Measurements from ENCODE around the gene FARS2. TPM values are rescaled to one million over a fixed set of nuclear protein-coding genes. Genes with fewer than 3 reads are reported as not detected.
A peak's percentile ranks its signal among the peaks of the same experiment; 100 is the strongest.

FARS2 gene
- total and polyA plus RNA-seq, 5 donors = 13.9 to 19.6 (median 16.7) TPM

DNA sequence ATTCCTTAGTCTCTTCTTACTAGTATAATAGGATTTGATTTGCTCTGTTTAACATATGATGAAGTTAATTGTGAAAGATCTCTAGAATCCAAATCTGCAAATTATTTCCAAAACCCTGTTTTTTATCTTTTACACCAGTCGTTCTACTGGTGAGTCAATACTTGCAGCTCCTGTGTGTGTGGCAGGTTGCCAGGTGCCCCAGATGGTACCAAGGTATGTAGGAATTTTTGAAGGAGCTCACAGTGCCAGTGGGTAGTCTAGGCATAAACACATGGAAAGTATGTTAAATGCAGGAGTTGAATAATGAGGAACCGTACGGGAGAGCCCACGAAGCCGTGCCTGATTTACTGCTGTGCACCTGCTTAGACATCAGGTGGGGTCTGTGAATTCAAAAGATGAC lies 192.2 kb downstream of the FARS2 start:
- 87% methylated on average over 5 of the region's 5 CpGs for WGBS
- H3K9me3 ChIP-seq (ENCODE audit: control insufficient read depth, low read length) = no peaks in the 10 kb centered on the region
- no peaks in the 10 kb centered on the region for H3K27me3 ChIP-seq (ENCODE audit: control insufficient read depth, insufficient read depth)
- H3K4me3 ChIP-seq (ENCODE audit: low read length) = no peak overlapping the region
- intact Hi-C loops (cut with DNase I) = no loop called here
- peaks cover 2% of the 10 kb centered on the region for H3K4me1 ChIP-seq (ENCODE audit: control insufficient read depth, insufficient read depth, low read length)
- no peak overlapping the region for H3K27ac ChIP-seq (ENCODE audit: low read length)
- ATAC-seq (no peak), DNase-seq (no peak)

DNA sequence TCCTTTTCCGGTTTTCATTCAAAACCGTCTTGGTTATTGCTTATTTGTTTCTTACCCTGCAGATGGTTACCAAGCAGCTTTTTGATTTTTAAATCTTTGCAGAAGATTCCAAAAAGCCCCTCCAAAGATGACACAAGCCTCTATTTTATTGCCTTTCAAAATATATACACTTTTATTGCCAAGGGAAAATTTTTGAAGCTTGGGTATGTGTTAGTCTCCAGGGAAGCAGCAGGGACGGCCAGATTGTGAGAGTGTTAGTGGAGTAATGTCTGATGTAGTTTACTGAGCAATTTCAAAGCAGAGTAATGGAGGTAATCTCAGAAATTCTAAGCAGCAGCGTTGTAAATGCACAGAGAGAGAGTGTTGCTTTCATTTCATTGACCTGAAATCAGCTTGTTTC lies 193.8 kb downstream of the FARS2 start:
- DNase-seq = no peak
- Histone ChIP-seq H3K27me3 (ENCODE audit: control insufficient read depth, insufficient read depth) (no peaks in the 10 kb centered on the region), H3K9me3 (ENCODE audit: control insufficient read depth, low read length) (no peaks in the 10 kb centered on the region), H3K4me3 (ENCODE audit: low read length) (no peak overlapping the region), H3K27ac (ENCODE audit: low read length) (no peak overlapping the region), H3K4me1 (ENCODE audit: control insufficient read depth, insufficient read depth, low read length) (peaks cover 2% of the 10 kb centered on the region)
- intact Hi-C loops (cut with DNase I) = no loop called here
- no peak for ATAC-seq
- WGBS = 60% methylated on average over 4 of the region's 4 CpGs

DNA sequence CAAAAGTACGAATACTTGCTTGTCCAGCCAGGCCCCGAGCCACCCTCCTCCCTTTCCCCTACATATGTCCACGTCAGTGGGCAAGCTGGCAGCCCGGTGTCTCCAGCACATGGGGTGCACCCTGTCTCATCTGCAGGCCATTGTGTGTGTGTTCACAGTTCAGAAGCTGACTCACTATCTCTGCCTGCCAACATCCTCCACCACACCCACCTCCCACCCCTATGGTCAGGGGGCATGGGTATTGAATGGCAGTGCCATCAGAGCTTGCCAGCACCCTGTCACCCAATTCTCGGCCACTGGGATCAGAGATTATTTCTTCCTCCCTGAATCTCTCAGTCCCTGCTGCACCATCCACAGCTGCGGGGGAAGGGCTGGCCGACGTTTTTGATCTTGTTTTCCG lies 195.7 kb downstream of the FARS2 start:
- H3K9me3 ChIP-seq (ENCODE audit: control insufficient read depth, low read length) = no peaks in the 10 kb centered on the region
- intact Hi-C loops (cut with DNase I) = no loop called here
- H3K4me1 ChIP-seq (ENCODE audit: control insufficient read depth, insufficient read depth, low read length) = peaks cover 2% of the 10 kb centered on the region
- no peaks in the 10 kb centered on the region for H3K27me3 ChIP-seq (ENCODE audit: control insufficient read depth, insufficient read depth)
- no peak overlapping the region for H3K4me3 ChIP-seq (ENCODE audit: low read length)
- no peak overlapping the region for H3K27ac ChIP-seq (ENCODE audit: low read length)
- DNase-seq = peak in 2 of 3 donors; percentile 40 to 55
- 72% methylated on average over 9 of the region's 9 CpGs for WGBS
- ATAC-seq = peak; percentile 60 to 89

DNA sequence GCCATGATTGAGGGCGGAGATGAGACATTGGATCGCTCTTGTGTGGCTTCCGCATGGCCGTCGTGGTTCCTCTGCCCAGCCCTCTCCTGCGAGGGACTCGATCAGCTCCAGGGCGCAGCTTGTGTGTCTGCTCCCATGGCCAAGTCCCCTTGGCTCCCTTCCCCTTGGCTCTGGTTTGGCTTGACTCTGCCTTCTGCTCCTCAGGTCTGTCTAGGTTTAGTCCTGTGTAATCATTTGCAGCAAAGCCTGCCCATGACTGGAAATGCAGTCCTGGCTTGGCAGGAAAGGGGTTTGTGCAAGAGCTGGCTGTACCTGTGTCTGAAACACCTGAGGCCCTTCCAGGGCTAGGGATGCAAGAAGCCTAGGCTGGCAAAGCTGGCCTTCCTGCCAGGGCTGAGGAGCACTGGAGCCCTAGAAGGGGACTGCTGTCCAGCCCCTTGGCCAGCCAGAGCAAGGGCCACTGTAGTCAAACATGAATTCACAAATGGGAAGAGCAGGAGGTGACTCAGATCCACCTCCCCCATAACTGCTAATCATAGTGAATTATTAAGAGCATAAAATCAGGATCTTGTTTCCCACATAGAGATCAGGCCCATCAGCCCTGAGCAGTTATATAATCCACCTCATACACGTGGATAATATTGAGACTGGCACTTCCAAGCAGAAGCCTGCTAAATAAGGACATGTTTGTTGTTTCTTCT lies 196.8 kb downstream of the FARS2 start:
- Histone ChIP-seq H3K4me1 (ENCODE audit: control insufficient read depth, insufficient read depth, low read length) (peaks cover 2% of the 10 kb centered on the region), H3K27ac (ENCODE audit: low read length) (no peak overlapping the region), H3K9me3 (ENCODE audit: control insufficient read depth, low read length) (no peaks in the 10 kb centered on the region), H3K4me3 (ENCODE audit: low read length) (no peak overlapping the region), H3K27me3 (ENCODE audit: control insufficient read depth, insufficient read depth) (no peaks in the 10 kb centered on the region)
- DNase-seq = peak in 2 of 3 donors; percentile 22 to 53
- intact Hi-C loops (cut with DNase I) = no loop called here
- peak; percentile 56 to 72 for ATAC-seq
- whole genome bisulfite sequencing = 86% methylated on average over 9 of the region's 9 CpGs

DNA sequence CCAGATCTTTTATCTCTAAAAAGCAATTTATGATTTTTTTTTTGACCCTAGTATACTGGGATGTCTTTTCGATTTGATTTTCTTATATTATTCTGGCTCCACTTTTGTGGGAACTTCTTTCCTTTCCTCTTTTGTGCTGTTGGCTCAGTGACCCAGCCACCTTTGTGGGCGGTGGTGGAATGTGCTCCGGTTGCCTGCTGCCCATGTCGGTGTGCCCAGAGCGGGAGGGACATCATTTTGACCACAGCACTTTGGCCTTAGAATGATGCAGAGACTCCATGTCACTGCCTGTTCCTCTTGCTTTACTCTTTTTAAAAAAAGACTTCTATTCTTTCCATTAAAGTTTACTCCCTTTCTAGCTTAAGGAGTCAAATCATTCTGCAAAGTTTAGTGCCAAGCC lies 198.0 kb downstream of the FARS2 start:
- WGBS = 92% methylated on average over 5 of the region's 5 CpGs

DNA sequence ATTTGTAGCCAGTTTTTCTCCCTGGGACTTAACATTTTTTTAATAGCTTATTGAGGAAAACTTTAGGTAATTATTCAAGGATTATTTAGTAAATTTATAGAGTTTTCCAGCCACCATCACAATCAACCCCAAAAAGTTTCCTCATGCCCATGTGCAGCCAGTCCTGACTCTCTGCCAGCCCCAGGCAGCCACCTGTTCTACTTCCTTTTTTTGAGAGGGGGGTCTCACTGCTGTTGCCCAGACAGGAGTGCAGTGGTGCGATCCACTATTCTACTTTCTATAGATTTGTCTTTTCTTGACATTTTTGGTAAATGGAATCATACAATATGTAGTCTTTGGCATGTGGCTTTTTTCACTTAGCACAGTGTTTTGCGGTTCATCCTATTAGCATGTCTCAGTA lies 200.1 kb downstream of the FARS2 start:
- 100% methylated on average over 2 of the region's 2 CpGs for WGBS
- no peak for ATAC-seq
- intact Hi-C loops (cut with DNase I) = no loop called here

More for the DNA sequence above, 198.0 kb downstream of the FARS2 start:
- ATAC-seq (no peak), DNase-seq (no peak)
- H3K4me1 ChIP-seq (ENCODE audit: control insufficient read depth, insufficient read depth, low read length) = peaks cover 3% of the 10 kb centered on the region
- no peak overlapping the region for H3K4me3 ChIP-seq (ENCODE audit: low read length)
- no peaks in the 10 kb centered on the region for H3K9me3 ChIP-seq (ENCODE audit: control insufficient read depth, low read length)
- H3K27me3 ChIP-seq (ENCODE audit: control insufficient read depth, insufficient read depth) = no peaks in the 10 kb centered on the region
- no peak overlapping the region for H3K27ac ChIP-seq (ENCODE audit: low read length)
- intact Hi-C loops (cut with DNase I) = no loop called here

DNA sequence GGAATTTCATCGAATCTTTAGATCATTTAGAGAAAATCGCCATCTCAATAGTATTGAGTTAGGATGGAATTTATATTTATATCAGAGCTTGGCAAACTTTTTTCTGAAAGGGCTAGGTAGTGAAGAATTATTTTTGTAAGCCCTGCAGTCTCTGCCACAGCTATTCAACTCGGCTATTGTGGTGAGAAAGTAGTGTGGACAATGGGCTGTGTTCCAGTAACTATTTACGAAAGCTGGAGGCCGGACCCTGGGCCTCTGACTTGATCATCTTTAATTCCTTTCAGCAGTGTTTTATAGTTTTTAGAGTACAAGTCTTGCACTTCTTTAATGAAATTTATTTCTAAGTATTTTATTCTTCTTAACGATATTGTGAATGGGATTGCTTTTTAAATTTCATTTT lies 201.5 kb downstream of the FARS2 start:
- intact Hi-C loops (cut with DNase I) = no loop called here
- peaks cover 4% of the 10 kb centered on the region for H3K4me1 ChIP-seq (ENCODE audit: control insufficient read depth, insufficient read depth, low read length)
- H3K4me3 ChIP-seq (ENCODE audit: low read length) = no peak overlapping the region
- H3K27ac ChIP-seq (ENCODE audit: low read length) = no peak overlapping the region
- no peaks in the 10 kb centered on the region for H3K27me3 ChIP-seq (ENCODE audit: control insufficient read depth, insufficient read depth)
- ATAC-seq = no peak
- WGBS = 84% methylated on average over 6 of the region's 6 CpGs
- no peak for DNase-seq
- H3K9me3 ChIP-seq (ENCODE audit: control insufficient read depth, low read length) = no peaks in the 10 kb centered on the region

More for the DNA sequence above, 200.1 kb downstream of the FARS2 start:
- no peak for DNase-seq
- no peaks in the 10 kb centered on the region for H3K9me3 ChIP-seq (ENCODE audit: control insufficient read depth, low read length)
- H3K4me1 ChIP-seq (ENCODE audit: control insufficient read depth, insufficient read depth, low read length) = peaks cover 3% of the 10 kb centered on the region
- no peak overlapping the region for H3K4me3 ChIP-seq (ENCODE audit: low read length)
- H3K27ac ChIP-seq (ENCODE audit: low read length) = no peak overlapping the region
- no peaks in the 10 kb centered on the region for H3K27me3 ChIP-seq (ENCODE audit: control insufficient read depth, insufficient read depth)

DNA sequence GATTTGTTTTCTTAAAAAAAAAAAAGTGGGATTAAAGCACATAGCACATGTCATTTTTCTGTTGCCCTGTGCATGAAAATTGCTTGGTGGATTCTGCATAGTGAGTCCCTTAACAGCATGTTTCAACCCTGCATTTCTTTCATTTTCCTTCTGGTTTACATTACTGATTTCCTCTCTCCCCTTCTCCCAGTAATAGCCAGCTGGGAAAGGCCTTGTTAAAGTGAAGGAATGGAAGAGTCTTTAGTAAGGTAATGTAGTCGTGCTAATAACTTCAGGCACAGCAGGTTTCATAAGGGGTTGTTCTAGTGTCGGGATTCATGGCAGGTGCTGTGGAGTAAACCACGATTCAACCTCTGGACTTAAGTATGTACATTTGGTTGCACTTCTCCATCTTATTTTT lies 202.4 kb downstream of the FARS2 start:
- no peak for DNase-seq
- intact Hi-C loops (cut with DNase I) = no loop called here
- H3K27me3 ChIP-seq (ENCODE audit: control insufficient read depth, insufficient read depth) = no peaks in the 10 kb centered on the region
- no peak overlapping the region for H3K27ac ChIP-seq (ENCODE audit: low read length)
- WGBS = 93% methylated on average over 3 of the region's 3 CpGs
- peaks cover 4% of the 10 kb centered on the region for H3K4me1 ChIP-seq (ENCODE audit: control insufficient read depth, insufficient read depth, low read length)
- no peak overlapping the region for H3K4me3 ChIP-seq (ENCODE audit: low read length)
- H3K9me3 ChIP-seq (ENCODE audit: control insufficient read depth, low read length) = no peaks in the 10 kb centered on the region
- no peak for ATAC-seq

DNA sequence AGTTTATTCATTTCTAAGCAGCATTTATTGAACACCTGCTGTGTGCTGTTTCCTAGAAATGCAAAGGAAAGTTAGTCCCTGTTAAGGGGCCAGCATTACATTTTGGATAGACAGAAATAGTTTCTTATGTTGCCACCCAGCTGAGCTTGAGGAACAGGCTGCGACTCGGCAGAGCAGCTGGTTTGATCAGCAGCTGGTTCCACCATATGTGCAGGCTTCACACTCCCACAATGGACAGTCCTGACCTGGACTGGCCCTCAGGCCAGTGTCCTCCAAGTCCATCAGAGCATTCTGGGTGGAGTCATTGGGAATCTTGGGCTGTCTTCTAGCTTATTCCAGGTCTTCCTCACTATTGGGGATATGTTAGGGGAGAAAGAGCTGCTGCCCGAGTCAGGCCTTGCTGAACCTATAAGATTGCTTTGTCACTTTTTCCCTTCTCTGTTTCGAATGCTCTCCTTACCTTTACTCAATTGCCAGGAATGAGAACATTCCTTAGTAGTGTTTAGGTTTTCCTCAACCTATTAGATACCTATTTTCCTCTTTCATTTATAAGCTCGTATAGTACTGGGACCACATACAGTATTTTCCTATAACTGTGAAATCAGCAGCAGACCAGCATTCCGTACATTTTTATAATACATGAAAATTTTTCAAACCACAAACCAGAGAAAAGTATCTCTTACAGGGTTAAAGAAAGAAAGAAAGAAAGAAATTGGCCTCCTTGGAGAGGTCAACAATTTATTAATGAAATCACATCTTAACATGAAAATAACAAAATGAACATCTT lies 203.0 kb downstream of the FARS2 start:
- H3K27ac ChIP-seq (ENCODE audit: low read length) = no peak overlapping the region
- H3K4me1 ChIP-seq (ENCODE audit: control insufficient read depth, insufficient read depth, low read length) = peaks cover 4% of the 10 kb centered on the region
- no peak for DNase-seq
- no peak for ATAC-seq
- H3K9me3 ChIP-seq (ENCODE audit: control insufficient read depth, low read length) = no peaks in the 10 kb centered on the region
- intact Hi-C loops (cut with DNase I) = no loop called here
- no peak overlapping the region for H3K4me3 ChIP-seq (ENCODE audit: low read length)
- H3K27me3 ChIP-seq (ENCODE audit: control insufficient read depth, insufficient read depth) = no peaks in the 10 kb centered on the region
- WGBS = 95% methylated on average over 6 of the region's 6 CpGs

DNA sequence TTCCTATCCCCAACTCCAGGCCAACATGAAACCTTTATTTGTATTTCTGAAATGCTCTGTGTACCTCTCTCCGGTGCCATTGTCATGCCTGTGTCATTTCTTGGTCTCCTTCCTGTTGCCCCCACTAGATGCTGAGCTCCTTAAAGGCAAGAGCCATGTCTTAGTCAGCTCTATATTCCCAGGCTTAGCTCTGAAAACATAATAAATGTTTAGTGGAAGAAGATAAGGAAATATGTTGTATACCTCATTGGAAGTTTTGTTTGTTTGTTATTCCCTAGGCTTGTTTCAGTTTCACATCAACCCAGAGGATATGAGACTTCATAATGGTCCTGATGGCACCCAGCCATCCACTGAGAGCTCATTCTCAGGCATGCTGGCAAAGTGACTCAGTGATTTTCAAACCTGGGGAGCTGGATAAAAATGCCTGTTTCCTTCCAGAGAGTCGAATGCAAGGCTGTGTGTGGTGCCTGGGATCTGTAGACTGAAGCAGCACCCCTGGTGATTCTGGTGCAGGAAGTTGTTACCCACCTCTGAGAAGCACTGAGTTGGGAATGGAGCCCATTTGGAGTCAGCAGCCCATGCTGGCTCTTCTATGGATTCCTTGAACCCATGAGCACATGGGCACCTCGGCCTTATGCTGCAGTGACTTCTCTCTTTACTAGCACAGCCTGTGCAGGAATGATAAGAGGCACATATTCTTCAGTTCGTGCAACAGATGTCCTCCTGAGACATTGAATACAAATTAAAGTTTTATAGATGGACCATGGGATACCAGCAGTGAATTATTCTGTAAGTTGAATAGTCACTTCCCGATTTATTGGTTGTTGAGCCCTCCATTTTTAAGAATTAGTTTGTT lies 205.2 kb downstream of the FARS2 start:
- peak in 1 of 2 donors; percentile 31 for ATAC-seq
- intact Hi-C loops (cut with DNase I) = no loop called here

DNA sequence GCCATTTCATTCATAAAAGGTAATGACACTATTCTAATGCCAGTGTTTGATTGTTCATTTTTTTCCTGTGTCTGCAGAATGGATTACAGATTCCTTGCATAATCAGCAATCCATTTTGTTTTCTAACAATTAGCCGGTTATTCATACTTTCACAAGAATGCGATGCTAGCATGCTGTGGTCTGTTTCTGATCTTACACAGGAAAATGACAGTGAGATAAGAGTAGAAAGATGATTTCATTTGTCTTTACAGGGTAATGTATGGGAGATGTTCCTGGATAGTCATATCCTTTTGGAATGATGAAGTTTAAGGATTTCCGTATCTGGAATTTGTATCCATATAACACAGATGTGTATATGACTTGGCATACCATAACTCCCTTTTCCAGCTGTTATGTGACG lies 207.3 kb downstream of the FARS2 start:
- DNase-seq (no peak), ATAC-seq (no peak)
- Histone ChIP-seq H3K27ac (ENCODE audit: low read length) (no peak overlapping the region), H3K4me1 (ENCODE audit: control insufficient read depth, insufficient read depth, low read length) (peaks cover 6% of the 10 kb centered on the region), H3K4me3 (ENCODE audit: low read length) (no peak overlapping the region), H3K27me3 (ENCODE audit: control insufficient read depth, insufficient read depth) (no peaks in the 10 kb centered on the region), H3K9me3 (ENCODE audit: control insufficient read depth, low read length) (no peaks in the 10 kb centered on the region)
- 85% methylated on average over 4 of the region's 4 CpGs for WGBS
- intact Hi-C loops (cut with DNase I) = no loop called here

More for the DNA sequence above, 205.2 kb downstream of the FARS2 start:
- Histone ChIP-seq H3K9me3 (ENCODE audit: control insufficient read depth, low read length) (no peaks in the 10 kb centered on the region), H3K4me3 (ENCODE audit: low read length) (no peak overlapping the region), H3K27me3 (ENCODE audit: control insufficient read depth, insufficient read depth) (no peaks in the 10 kb centered on the region), H3K27ac (ENCODE audit: low read length) (no peak overlapping the region), H3K4me1 (ENCODE audit: control insufficient read depth, insufficient read depth, low read length) (peaks cover 4% of the 10 kb centered on the region)
- 83% methylated on average over 5 of the region's 5 CpGs for WGBS
- no peak for DNase-seq

Data from right cardiac atrium (tissue), 5 donors.